ENCODE measurements around the gene SLC66A1.

Gene SLC66A1

DNA sequence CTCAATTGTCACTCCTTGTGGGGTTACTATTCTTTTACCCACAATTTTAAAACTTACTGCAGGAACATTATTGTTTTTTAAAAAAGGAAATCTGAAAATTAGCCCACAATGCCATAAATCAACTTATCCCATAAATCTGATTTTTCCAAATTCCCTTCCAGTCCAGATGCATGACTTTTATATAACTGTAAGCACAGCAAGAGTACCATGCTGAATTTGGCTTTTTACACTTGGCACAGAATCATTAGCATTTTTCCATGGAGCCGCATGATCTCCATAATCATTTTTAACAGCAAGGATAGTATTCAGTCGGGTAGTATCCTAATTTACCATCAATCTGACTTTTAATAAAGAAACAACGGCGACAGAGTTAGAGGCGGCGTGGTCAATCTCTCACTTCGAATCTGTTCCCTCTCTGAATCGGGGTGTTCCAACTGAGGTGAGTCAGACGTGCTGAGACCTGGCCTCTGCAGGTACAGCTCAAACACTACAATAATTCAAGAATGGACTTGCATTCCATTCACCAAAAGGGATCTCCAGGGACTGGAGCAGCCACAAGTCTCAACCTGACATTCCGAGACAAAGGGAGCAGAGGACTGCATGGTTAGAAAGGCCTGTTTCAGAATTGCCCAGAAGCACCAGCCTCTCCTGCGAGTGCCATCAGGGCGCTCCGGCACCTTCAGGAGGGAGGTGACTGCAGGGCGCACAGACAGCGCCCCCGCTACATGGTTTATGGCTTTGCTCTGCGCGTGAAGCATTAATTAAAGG is 48.9 kb downstream of the SLC66A1 start:
- no peak for TF ChIP-seq SIN3A (IDR thresholded peaks at IDR 0.05; ENCODE audit: borderline replicate concordance, insufficient read depth, low read length)
- TF ChIP-seq, protein P1, sequence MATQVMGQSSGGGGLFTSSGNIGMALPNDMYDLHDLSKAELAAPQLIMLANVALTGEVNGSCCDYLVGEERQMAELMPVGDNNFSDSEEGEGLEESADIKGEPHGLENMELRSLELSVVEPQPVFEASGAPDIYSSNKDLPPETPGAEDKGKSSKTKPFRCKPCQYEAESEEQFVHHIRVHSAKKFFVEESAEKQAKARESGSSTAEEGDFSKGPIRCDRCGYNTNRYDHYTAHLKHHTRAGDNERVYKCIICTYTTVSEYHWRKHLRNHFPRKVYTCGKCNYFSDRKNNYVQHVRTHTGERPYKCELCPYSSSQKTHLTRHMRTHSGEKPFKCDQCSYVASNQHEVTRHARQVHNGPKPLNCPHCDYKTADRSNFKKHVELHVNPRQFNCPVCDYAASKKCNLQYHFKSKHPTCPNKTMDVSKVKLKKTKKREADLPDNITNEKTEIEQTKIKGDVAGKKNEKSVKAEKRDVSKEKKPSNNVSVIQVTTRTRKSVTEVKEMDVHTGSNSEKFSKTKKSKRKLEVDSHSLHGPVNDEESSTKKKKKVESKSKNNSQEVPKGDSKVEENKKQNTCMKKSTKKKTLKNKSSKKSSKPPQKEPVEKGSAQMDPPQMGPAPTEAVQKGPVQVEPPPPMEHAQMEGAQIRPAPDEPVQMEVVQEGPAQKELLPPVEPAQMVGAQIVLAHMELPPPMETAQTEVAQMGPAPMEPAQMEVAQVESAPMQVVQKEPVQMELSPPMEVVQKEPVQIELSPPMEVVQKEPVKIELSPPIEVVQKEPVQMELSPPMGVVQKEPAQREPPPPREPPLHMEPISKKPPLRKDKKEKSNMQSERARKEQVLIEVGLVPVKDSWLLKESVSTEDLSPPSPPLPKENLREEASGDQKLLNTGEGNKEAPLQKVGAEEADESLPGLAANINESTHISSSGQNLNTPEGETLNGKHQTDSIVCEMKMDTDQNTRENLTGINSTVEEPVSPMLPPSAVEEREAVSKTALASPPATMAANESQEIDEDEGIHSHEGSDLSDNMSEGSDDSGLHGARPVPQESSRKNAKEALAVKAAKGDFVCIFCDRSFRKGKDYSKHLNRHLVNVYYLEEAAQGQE (IDR thresholded peaks at IDR 0.05; ENCODE audit: insufficient read depth in 1 of 2, low read depth in 2 of 2, low read length in 2 of 2): no peak
- TF ChIP-seq TAF1 (IDR thresholded peaks at IDR 0.05; ENCODE audit: borderline replicate concordance, insufficient read depth, low read length): no peak
- no peak for TF ChIP-seq FOXP2 (optimal IDR thresholded peaks at IDR 0.05; ENCODE audit: borderline replicate concordance, extremely low read depth, extremely low read length, insufficient read depth)
- TF ChIP-seq POLR2AphosphoS5 (IDR thresholded peaks at IDR 0.05; ENCODE audit: low read depth, low read length): no peak

DNA sequence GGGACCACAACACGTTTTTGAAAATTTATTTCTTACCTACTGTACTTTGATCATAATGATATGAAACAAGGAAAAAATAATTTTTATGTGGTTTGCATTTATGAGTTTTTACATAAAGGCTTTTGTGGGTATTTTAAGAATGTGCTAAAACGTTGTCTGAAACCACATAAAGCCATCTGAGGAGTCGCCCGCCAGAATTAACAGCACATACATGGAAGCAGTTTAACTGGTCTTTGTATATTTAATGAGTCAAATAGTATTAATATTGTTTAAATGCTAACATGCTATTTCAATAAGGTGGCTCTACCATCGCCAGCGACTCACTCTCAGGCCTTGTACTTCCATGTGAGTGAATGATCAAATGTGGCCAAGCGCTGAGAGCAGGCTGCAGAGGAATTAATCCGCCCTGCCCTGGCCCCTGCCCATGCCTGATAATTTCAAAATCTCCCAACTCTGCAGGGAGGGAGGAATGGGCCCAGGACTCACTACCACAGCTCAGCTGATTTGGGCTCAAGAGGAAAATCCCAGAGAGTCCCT is 49.6 kb downstream of the SLC66A1 start:
- TF ChIP-seq, protein P1 (IDR thresholded peaks at IDR 0.05; ENCODE audit: insufficient read depth in 1 of 2, low read depth in 2 of 2, low read length in 2 of 2): no peak
- TF ChIP-seq POLR2AphosphoS5 (IDR thresholded peaks at IDR 0.05; ENCODE audit: low read depth, low read length) (no peak), FOXP2 (optimal IDR thresholded peaks at IDR 0.05; ENCODE audit: borderline replicate concordance, extremely low read depth, extremely low read length, insufficient read depth) (no peak), TAF1 (IDR thresholded peaks at IDR 0.05; ENCODE audit: borderline replicate concordance, insufficient read depth, low read length) (no peak), SIN3A (IDR thresholded peaks at IDR 0.05; ENCODE audit: borderline replicate concordance, insufficient read depth, low read length) (no peak)

DNA sequence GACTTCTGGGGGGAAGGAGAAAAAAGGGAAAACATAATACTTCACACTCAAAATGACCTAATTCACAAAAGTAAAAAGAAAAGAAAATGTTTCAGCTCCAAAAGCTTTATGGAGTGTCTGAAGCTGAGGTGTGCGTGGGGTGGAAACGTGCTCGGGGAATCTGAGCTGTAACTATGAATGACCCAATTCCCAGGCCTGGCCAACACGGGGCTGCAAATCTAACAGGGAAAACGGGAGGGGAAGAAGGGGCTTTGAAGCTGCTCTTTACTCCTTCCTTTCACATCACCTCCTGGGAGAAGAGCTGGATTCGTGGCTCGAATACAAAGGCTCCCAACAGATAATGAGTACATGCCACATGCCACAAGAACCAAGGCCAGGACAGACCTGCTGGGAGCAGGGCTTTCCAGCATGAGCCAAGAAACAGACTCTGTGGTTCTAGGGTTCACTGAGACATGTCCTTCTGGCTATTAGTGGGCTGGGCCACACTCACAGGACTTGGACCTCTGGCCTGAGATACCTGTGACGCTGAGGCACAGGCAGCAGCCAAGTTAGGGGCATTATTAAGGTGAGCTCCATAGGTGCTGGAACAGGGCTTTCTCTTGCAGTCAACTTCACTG is 51.5 kb downstream of the SLC66A1 start:
- no peak for TF ChIP-seq POLR2AphosphoS5 (IDR thresholded peaks at IDR 0.05; ENCODE audit: low read depth, low read length)
- TF ChIP-seq, protein P1 (IDR thresholded peaks at IDR 0.05; ENCODE audit: insufficient read depth in 1 of 2, low read depth in 2 of 2, low read length in 2 of 2): no peak
- TF ChIP-seq TAF1 (IDR thresholded peaks at IDR 0.05; ENCODE audit: borderline replicate concordance, insufficient read depth, low read length): no peak
- no peak for TF ChIP-seq FOXP2 (optimal IDR thresholded peaks at IDR 0.05; ENCODE audit: borderline replicate concordance, extremely low read depth, extremely low read length, insufficient read depth)
- TF ChIP-seq SIN3A (IDR thresholded peaks at IDR 0.05; ENCODE audit: borderline replicate concordance, insufficient read depth, low read length): no peak

DNA sequence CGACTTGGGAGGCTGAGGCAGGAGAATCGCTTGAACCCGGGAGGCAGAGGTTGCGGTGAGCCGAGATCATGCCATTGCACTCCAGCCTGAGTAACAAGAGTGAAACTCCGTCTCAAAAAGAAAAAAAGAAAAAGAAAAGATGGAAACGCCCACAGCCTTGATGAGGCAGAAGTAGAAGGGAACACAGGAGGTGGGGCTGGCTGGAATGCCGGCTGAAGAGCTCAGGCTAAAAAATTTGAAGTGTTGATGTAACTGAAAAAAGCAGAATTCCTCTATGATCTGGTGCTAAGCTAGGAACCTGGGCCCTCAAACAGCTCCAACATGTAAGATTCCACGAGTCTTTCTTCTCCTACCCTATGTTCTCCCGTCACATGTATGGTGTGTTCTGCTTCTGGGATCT is 53.6 kb downstream of the SLC66A1 start:
- TF ChIP-seq, protein P1 (IDR thresholded peaks at IDR 0.05; ENCODE audit: insufficient read depth in 1 of 2, low read depth in 2 of 2, low read length in 2 of 2): no peak
- TF ChIP-seq POLR2AphosphoS5 (IDR thresholded peaks at IDR 0.05; ENCODE audit: low read depth, low read length): no peak
- no peak for TF ChIP-seq SIN3A (IDR thresholded peaks at IDR 0.05; ENCODE audit: borderline replicate concordance, insufficient read depth, low read length)
